ENCODE measurements around the gene ZFYVE26. TPM values are rescaled to one million over a fixed set of nuclear protein-coding genes. Genes with fewer than 3 reads are reported as not detected.

The ZFYVE26 gene
- 10 to 100 TPM; 15.9 to 21.2 (median 19.5) TPM for total RNA-seq

DNA sequence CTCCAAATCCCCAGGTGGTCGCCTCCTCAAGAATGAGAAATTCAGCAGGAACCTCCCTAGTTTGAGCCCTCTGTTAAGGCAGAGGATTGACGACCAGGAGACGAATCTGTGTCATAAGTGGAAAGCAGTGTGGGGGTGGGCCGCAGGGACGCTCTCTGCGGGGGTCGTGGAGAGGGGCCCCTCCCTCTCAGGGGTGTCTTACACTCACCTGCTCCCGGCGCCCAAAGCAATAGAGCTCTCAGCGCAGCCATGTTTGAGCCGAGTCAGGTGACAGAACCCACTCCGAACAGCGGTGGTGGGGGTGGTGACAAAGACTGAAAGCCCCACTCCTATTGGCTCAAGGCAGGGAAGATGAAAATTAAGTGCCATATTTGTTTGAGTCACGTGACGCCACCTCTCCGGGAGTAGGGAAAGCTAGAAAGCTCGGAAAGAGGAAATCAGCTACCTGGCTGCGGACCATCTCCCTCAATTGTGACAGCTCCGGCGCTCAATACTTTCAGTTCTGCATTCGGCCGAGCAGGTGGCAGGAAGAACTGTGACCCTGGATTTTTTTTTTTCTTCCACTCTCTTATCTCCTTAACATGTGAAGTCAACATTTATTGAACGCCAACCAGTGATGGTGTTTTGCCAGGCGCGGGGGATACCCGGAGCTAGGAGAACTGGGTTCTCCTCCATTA, at the start of gene ZFYVE26:
Gene ZFYVE26 (minus strand): TSS at position 265 of the 677 bp plus-strand sequence. CDS start 627 bp downstream, outside the sequence.
- intact Hi-C loops (cut with DNase I) = no loop called here
- Histone ChIP-seq H3K9me3 (no peaks in the 10 kb centered on the region), H3K36me3 (peaks cover 6 to 24% (median 15%) of the 10 kb centered on the region in 4 donors), H3K4me3 (peak within 1 kb of the TSS; percentile 70 to 85 (median 74)), H3K27ac (replicated peaks in 1 of 4) (peak within 1 kb of the TSS; percentile 76 to 83 (median 79)), H3K4me1 (peaks cover 18 to 46% (median 40%) of the 10 kb centered on the region in 4 donors), H3K27me3 (no peaks in the 10 kb centered on the region)
- peak; percentile 99 for DNase-seq (ENCODE audit: extremely low spot score)
- TF ChIP-seq POLR2A (IDR thresholded peaks at IDR 0.05; ENCODE audit: low read depth) (no peak), POLR2AphosphoS5 (IDR thresholded peaks at IDR 0.05) (peak; percentile 76 to 90)
- 1% methylated on average over 25 of the region's 26 CpGs for WGBS

DNA sequence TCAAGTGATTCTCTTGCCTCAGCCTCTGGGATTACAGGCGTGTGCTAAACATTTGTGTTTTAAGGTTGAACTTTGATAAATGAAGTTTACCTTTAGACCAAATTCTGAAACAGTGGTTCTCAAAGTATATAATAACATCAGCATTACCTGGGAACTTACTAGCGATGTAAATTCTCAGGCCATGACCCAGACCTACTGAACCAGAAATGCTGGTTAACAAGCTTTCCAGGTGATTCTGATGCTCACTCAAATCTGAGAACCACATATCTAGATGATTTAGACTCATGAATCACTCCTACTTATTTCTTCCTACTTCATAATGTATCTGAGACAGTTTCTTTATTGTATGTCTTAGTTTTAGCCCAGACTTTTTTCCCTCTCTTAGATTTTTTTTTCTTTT, 46.8 kb upstream of the ZFYVE26 start:
- no peak for DNase-seq (ENCODE audit: extremely low spot score)
- no peaks in the 10 kb centered on the region for H3K9me3 ChIP-seq
- no peak overlapping the region for H3K4me3 ChIP-seq
- no peaks in the 10 kb centered on the region for H3K27me3 ChIP-seq
- H3K36me3 ChIP-seq = peaks cover 0 to 5% (median 0%) of the 10 kb centered on the region in 4 donors
- TF ChIP-seq CTCF (IDR thresholded peaks at IDR 0.05) (no peak), EP300 (IDR thresholded peaks at IDR 0.05) (no peak), POLR2AphosphoS5 (IDR thresholded peaks at IDR 0.05) (no peak), POLR2A (IDR thresholded peaks at IDR 0.05; ENCODE audit: low read depth) (no peak)
- intact Hi-C loops (cut with DNase I) = no loop called here
- no peaks in the 10 kb centered on the region for H3K4me1 ChIP-seq
- 93% methylated on average over 2 of the region's 2 CpGs for WGBS
- H3K27ac ChIP-seq (replicated peaks in 1 of 4) = no peak overlapping the region

DNA sequence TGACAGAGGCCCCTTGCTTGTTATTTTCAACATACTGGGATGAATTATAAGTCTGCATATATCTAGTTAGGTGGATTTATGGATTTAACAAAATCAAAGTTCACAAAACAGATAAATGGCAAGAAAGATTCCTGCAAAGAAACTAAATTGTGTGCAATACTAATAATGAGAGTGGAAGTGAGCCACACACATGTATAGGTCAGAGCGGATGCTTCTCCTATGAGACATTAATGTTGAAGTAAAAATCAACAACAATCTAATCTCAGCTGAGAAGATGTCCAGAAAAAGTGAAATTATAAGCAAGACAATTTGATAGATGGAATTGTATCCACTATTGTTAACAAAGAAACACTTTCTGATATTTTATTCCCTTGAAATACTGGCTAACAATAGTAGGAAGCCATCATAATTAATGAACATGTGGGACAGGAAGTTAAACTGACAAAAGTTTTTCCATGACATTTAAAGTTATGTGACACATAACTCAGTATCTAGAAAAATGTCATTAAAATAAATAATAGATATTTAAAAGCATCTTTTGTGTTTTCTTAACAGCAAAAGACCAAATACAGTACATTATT, 42.9 kb upstream of the ZFYVE26 start:
- H3K36me3 ChIP-seq = no peaks in the 10 kb centered on the region
- no peak overlapping the region for H3K27ac ChIP-seq (replicated peaks in 1 of 4)
- no peaks in the 10 kb centered on the region for H3K4me1 ChIP-seq
- no peaks in the 10 kb centered on the region for H3K27me3 ChIP-seq
- WGBS = 91% methylated on average over 1 of the region's 1 CpG
- no peak overlapping the region for H3K4me3 ChIP-seq
- DNase-seq (ENCODE audit: extremely low spot score) = no peak
- TF ChIP-seq POLR2AphosphoS5 (IDR thresholded peaks at IDR 0.05) (no peak), EP300 (IDR thresholded peaks at IDR 0.05) (no peak), CTCF (IDR thresholded peaks at IDR 0.05) (no peak), POLR2A (IDR thresholded peaks at IDR 0.05; ENCODE audit: low read depth) (no peak)
- no peaks in the 10 kb centered on the region for H3K9me3 ChIP-seq
- intact Hi-C loops (cut with DNase I) = no loop called here

GRCh38 chr14:67857778-67858350, 41.5 kb upstream of the ZFYVE26 start:
- Histone ChIP-seq H3K27ac (replicated peaks in 1 of 4) (no peak overlapping the region), H3K27me3 (no peaks in the 10 kb centered on the region), H3K4me3 (no peak overlapping the region), H3K36me3 (no peaks in the 10 kb centered on the region), H3K4me1 (no peaks in the 10 kb centered on the region), H3K9me3 (no peaks in the 10 kb centered on the region)
- no peak for DNase-seq (ENCODE audit: extremely low spot score)
- 96% methylated on average over 17 of the region's 20 CpGs for WGBS
- TF ChIP-seq POLR2A (IDR thresholded peaks at IDR 0.05; ENCODE audit: low read depth) = no peak
- no peak for TF ChIP-seq CTCF (IDR thresholded peaks at IDR 0.05)
- intact Hi-C loops (cut with DNase I) = no loop called here

GRCh38 chr14:67856827-67857226, 40.4 kb upstream of the ZFYVE26 start:
- no peak overlapping the region for H3K4me3 ChIP-seq
- H3K36me3 ChIP-seq = no peaks in the 10 kb centered on the region
- H3K4me1 ChIP-seq = no peaks in the 10 kb centered on the region
- no peaks in the 10 kb centered on the region for H3K9me3 ChIP-seq
- no peak for TF ChIP-seq CTCF (IDR thresholded peaks at IDR 0.05)
- no peak for TF ChIP-seq POLR2AphosphoS5 (IDR thresholded peaks at IDR 0.05)
- TF ChIP-seq POLR2A (IDR thresholded peaks at IDR 0.05; ENCODE audit: low read depth) = no peak
- no peak for TF ChIP-seq EP300 (IDR thresholded peaks at IDR 0.05)
- no peaks in the 10 kb centered on the region for H3K27me3 ChIP-seq
- DNase-seq (ENCODE audit: extremely low spot score) = no peak
- H3K27ac ChIP-seq (replicated peaks in 1 of 4) = no peak overlapping the region
- 87% methylated on average over 2 of the region's 2 CpGs for WGBS
- intact Hi-C loops (cut with DNase I) = no loop called here

Measured in esophagus muscularis mucosa (tissue), 4 donors.